ENCODE measurements around the gene FBLN1.

The FBLN1 gene

DNA sequence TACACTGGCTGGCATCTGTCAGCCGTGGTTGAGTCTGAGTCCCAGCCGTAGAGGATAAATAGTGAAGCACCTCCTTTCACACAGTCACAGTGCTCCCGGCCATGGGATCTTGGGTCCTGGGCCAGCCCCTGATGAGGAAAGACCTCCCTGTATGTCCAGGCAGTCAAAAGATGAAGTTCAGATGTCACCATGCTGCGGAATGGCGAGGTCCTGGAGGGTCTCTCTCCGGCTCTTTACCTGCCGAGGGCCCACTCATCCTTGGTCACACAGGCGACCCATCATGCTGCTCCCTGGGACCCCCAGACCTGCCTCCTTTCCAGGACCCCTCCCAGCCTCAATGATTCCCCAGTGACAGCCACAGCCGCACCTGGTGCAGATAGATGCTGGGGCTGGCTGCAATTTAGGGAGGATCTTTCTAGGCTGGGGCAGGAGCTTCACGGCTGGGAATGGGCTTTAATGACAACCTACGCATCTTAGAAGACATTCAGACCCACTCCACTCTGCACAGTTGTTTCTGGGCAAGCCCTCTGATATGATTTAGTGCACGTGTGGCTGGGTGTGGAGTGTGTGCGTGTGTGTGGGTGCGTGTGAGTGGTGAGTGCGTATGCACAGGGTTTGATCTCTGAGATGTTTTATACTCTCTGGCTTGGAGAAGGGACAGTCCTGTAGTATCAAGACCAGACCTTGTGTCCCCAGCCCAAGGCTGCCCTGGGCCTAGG lies 79.7 kb downstream of the FBLN1 start:
- TF ChIP-seq, protein P1, sequence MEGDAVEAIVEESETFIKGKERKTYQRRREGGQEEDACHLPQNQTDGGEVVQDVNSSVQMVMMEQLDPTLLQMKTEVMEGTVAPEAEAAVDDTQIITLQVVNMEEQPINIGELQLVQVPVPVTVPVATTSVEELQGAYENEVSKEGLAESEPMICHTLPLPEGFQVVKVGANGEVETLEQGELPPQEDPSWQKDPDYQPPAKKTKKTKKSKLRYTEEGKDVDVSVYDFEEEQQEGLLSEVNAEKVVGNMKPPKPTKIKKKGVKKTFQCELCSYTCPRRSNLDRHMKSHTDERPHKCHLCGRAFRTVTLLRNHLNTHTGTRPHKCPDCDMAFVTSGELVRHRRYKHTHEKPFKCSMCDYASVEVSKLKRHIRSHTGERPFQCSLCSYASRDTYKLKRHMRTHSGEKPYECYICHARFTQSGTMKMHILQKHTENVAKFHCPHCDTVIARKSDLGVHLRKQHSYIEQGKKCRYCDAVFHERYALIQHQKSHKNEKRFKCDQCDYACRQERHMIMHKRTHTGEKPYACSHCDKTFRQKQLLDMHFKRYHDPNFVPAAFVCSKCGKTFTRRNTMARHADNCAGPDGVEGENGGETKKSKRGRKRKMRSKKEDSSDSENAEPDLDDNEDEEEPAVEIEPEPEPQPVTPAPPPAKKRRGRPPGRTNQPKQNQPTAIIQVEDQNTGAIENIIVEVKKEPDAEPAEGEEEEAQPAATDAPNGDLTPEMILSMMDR (conservative IDR thresholded peaks at IDR 0.05): no peak
- H3K27ac ChIP-seq: no peak overlapping the region

DNA sequence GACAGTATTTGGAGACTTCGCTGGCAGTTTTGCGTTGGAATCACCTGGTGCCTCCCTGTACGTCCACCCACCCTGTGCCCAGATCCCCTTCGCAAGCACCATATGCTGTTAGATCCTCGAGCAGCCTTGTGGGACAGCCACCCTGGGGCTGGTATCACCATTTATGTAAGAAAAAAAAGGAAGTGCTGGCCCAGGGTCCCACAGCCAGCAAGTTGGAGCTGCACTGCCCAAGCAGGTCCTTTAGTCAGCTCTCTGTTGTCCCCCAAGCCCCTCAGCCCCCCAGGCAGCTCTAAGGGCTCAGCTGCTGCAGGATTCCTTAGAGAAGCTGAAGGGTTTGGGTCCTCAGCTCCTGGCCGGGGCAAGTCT lies 80.3 kb downstream of the FBLN1 start:
- H3K27ac ChIP-seq: no peak overlapping the region
- TF ChIP-seq, protein P1 (conservative IDR thresholded peaks at IDR 0.05): no peak

DNA sequence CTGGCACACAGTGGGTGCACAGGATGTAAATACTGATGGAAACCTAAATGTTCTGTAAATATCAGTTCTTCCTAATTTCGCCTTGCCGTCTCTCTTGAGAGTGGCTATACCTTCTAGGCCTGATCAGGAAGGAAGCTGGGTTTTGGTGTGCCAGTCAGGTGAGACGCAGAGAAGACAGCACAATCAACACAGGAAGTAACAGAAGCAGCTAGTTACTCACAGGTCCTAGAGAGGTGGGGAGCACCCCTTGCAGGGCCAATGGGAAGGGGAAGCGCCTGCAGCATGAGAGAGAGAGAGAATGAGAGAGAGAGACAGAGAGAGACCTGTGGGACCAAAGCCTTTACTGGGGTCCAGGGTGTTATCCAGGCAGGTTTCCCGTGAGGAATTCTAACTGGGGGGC lies 80.8 kb downstream of the FBLN1 start:
- no peak overlapping the region for H3K27ac ChIP-seq
- TF ChIP-seq, protein P1 (conservative IDR thresholded peaks at IDR 0.05): no peak

DNA sequence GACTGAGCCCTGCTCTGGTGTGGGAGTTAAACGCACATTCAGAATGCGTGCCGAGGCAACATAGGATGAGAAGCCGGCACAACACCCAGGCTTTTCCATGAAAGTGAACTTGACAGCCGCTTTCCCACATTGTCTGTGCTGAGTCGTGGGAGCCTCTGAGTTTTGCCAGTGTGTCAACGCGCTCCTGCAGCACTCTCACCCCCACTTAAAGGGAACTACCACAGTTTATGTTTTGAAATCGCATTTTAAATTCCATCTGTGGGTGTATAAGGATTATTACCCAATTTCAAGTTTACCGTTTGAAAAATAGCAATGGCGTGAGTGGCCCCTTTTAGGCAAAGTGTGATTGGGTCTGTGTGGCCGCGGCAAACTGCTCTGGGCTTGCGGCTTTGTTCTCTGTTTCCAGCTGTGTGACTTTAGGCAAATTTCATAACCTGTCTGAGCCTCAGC lies 81.5 kb downstream of the FBLN1 start:
- no peak overlapping the region for H3K27ac ChIP-seq
- TF ChIP-seq, protein P1 (conservative IDR thresholded peaks at IDR 0.05): no peak

DNA sequence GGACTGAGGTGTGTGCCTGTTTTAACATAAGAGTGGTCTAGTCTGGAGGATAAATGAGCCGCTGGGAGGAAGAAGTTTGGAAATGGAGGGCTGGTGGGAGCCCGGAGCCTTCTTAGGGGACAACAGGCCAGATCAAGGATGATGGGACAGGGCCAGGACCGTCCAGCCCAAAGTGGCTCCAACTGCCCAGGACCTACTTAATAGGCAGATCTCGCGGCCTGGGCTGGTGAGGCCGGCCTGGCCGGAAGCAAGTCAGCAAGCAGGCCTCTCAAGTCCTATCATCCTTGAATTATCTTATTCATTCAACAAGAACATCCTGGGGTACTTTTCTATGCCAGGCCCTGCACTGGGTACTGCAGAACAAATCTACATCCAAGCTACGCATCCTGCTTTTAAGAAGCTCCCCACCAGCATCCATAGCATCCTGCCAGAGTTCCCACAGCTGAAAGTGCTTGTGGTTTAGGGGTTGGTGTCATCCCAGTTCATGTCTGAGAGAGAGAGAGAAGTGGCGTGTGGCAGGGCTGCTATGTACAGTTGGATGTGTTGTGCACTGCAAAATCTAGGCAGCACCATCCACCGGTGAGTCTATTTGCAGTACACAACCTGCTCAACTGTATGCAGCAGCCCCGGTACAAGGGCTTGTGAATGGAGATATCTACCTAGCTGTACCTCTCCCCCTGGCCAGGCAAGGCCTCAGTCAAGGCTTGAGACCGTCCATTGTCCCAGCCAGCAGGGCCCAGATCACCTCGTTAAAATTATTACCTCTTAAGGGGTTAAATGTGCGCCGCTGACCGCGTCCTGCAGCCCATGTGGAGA lies 82.1 kb downstream of the FBLN1 start:
- no peak overlapping the region for H3K27ac ChIP-seq
- TF ChIP-seq, protein P1 (conservative IDR thresholded peaks at IDR 0.05): no peak

DNA sequence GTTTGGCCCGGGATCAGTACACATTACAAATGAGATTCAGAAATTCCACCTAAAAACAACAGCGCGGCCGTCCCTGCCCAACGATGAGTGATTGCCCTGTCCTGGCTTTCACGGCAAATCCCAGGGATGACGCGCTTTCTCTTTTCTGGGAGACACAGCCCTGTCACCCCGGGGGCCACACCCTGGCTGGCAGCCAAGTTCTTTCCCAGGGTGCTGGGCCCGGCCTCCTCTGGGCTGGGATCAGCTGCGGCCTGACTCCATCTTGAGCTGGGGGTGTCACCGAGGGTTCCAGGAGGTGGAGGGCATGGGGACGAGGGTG lies 82.7 kb downstream of the FBLN1 start:
- TF ChIP-seq, protein P1 (conservative IDR thresholded peaks at IDR 0.05): no peak
- H3K27ac ChIP-seq: no peak overlapping the region

DNA sequence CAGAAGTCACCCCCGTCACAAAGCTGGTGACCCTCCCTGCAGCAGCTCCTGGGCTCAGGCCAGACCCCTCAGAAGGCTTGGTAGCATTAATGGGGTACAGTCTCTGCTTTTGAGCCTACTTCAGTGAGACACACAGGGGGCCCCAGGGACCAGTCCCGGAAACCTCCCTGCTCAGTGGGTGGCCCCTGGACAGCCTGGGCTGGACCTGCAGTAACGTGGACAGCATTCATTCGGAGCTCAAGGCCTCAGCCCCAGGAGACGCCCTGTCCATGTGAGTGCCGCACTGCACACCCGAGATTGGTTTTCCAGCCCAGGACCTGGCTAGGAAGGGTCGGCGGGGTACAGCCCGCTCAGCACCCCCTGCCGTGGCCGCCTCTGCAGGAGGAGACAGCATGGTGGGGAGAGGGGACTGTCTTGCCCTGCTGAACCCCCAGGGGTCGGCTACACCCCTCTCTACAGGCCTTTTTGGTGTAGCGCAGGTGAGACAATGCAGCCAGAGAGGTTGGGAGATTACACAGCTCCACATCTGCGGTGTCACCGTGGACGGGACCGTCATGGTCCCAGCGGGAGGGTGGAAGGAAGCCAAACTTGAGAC lies 83.4 kb downstream of the FBLN1 start:
- H3K27ac ChIP-seq: no peak overlapping the region
- TF ChIP-seq, protein P1 (conservative IDR thresholded peaks at IDR 0.05): no peak
